Sigmoid colon (tissue), 7 donors: Measurements from ENCODE around the gene LAMB1. TPM values are rescaled to one million over a fixed set of nuclear protein-coding genes. Genes with fewer than 3 reads are reported as not detected.

Source experiments
- DNase-seq: peaks from one replicate; pipeline ENCODE4 v3.0.0-alpha.2; 2019
- H3K27ac ChIP-seq, 4 donors: fragments of 200-600 bp; sonication (generic); one replicate each; pipeline ENCODE4 v1.5.1; 2016 to 2019; ENCODE audit warnings: mild to moderate bottlenecking in 1 of 4
- H3K27me3 ChIP-seq, 3 donors: fragments of 200-600 bp; sonication (generic); one replicate each; pipeline ENCODE4 v1.5.1; 2019; ENCODE audit warnings: mild to moderate bottlenecking in 1 of 3
- H3K36me3 ChIP-seq, 4 donors: fragments of 200-600 bp; sonication (generic); one replicate each; pipeline ENCODE4 v1.5.1; 2016 to 2019
- H3K4me1 ChIP-seq, 4 donors: fragments of 200-600 bp; sonication (generic); one replicate each; pipeline ENCODE4 v1.5.1; 2017 to 2019
- H3K4me3 ChIP-seq, 4 donors: fragments of 200-600 bp; sonication (generic); one replicate each; pipeline ENCODE4 v1.5.1; 2017 to 2019; ENCODE audit warnings: mild to moderate bottlenecking in 2 of 4, moderate library complexity in 1 of 4
- H3K9me3 ChIP-seq, 4 donors: fragments of 200-600 bp in 3 of 4; sonication (generic) in 3 of 4; one replicate each; pipeline versions ENCODE4 v1.5.1 to v1.6.1; 2013 to 2019
- CTCF ChIP-seq, 4 experiments: fragments of 450-650 bp in 3 of 4; fragments of 200-600 bp in 1 of 4; IDR thresholded peaks; one replicate each; pipeline ENCODE4 v1.5.1; 2016 to 2019; ENCODE audit warnings: antibody characterized with exemption in 4 of 4, mild to moderate bottlenecking in 3 of 4, moderate library complexity in 2 of 4
- EP300 ChIP-seq, 4 donors: sonication (generic); formaldehyde crosslinking; IDR thresholded peaks; one replicate each; pipeline ENCODE4 v1.6.1; 2017; ENCODE audit warnings: antibody characterized with exemption in 4 of 4
- POLR2A ChIP-seq, 2 donors: fragments of 450-650 bp; IDR thresholded peaks; one replicate each; pipeline ENCODE4 v1.6.1; 2016; ENCODE audit warnings: antibody characterized with exemption in 2 of 2, mild to moderate bottlenecking in 2 of 2, moderate library complexity in 2 of 2
- POLR2AphosphoS5 ChIP-seq, 4 donors: sonication (generic); formaldehyde crosslinking; IDR thresholded peaks; one replicate each; pipeline ENCODE4 v1.6.1; 2017; ENCODE audit warnings: antibody characterized with exemption in 4 of 4
- WGBS, 2 donors: extraction: QIAGEN DNeasy Blood & Tissue Kit; methylation state at CpG; one replicate each; pipeline ENCODE4 v1.1.7; 2013; 5-methylcytosine and 5-hydroxymethylcytosine counted together
- intact Hi-C: fragments of 100-400 bp; cut with DNase I; formaldehyde crosslinking; loops from one replicate; pipeline ENCODE4 v1.15.1; 2023
- polyA plus RNA-seq, 3 donors: library from polyadenylated mRNA; stranded (reverse); fragments of 200-250 nt; gene quantifications; one replicate each; pipeline ENCODE4 v1.2.3, GENCODE V29; 2013
- total RNA-seq, 4 donors: library from RNA; depleted of rRNA; stranded (reverse); fragments of >200 nt; gene quantifications; one replicate each; pipeline ENCODE4 v1.1.0, GENCODE V29; 2016
- donor health status: healthy with polysubstance abuse.
- donor health status: Bipolar disorder and iron deficiency.
- donor health status: healthy.

Gene LAMB1
- total and polyA plus RNA-seq, 7 donors = 16.9 to 246 (median 161) TPM

GRCh38 chr7:107972941-107973376, 30.0 kb downstream of the LAMB1 start:
- peak; percentile 33 to 71 (median 46) for TF ChIP-seq POLR2AphosphoS5 (IDR thresholded peaks at IDR 0.05)
- TF ChIP-seq POLR2A (IDR thresholded peaks at IDR 0.05) = no peak
- peak in 2 of 4 donors; percentile 4 to 7 for TF ChIP-seq EP300 (IDR thresholded peaks at IDR 0.05)
- TF ChIP-seq CTCF (IDR thresholded peaks at IDR 0.05) = no peak
- Histone ChIP-seq H3K4me3 (no peak overlapping the region), H3K36me3 (peaks cover 13 to 85% (median 36%) of the 10 kb centered on the region in 4 donors), H3K4me1 (peaks cover 0 to 38% (median 27%) of the 10 kb centered on the region in 4 donors), H3K9me3 (no peaks in the 10 kb centered on the region), H3K27me3 (no peaks in the 10 kb centered on the region), H3K27ac (peak overlapping the region; percentile 62 to 79 (median 69))
- 87 to 90% methylated on average over 8 of the region's 8 CpGs for WGBS, 2 donors
- DNase-seq = peak; percentile 83
- intact Hi-C loops = loop anchor here (5.0 kb wide), 1 partner anchor 81 kb away; the partner anchor contains the start of gene DLD

- no peak overlapping the region for H3K4me3 ChIP-seq
- no peak for DNase-seq
- intact Hi-C loops = loop anchor here (5.0 kb wide), 1 partner anchor 80 kb away; the partner anchor contains the start of gene DLD
- H3K27ac ChIP-seq = peak overlapping the region; percentile 62 to 79 (median 69)
- H3K27me3 ChIP-seq = no peaks in the 10 kb centered on the region
- TF ChIP-seq POLR2AphosphoS5 (IDR thresholded peaks at IDR 0.05) = peak; percentile 90 to 94 (median 94)
- TF ChIP-seq CTCF (IDR thresholded peaks at IDR 0.05) = no peak
- peak; percentile 73 to 97 (median 91) for TF ChIP-seq EP300 (IDR thresholded peaks at IDR 0.05)
- 64% methylated on average over 4 of the region's 4 CpGs for WGBS, 2 donors
- H3K4me1 ChIP-seq = peaks cover 0 to 38% (median 27%) of the 10 kb centered on the region in 4 donors
- H3K9me3 ChIP-seq = no peaks in the 10 kb centered on the region
- H3K36me3 ChIP-seq = peaks cover 13 to 85% (median 27%) of the 10 kb centered on the region in 4 donors
Observed at GRCh38 chr7:107972075-107972482, 30.9 kb downstream of the LAMB1 start.

GRCh38 chr7:107971613-107972012, 31.3 kb downstream of the LAMB1 start:
- DNase-seq = peak; percentile 81
- Histone ChIP-seq H3K27ac (peak overlapping the region; percentile 62 to 79 (median 69)), H3K36me3 (peaks cover 13 to 85% (median 23%) of the 10 kb centered on the region in 4 donors), H3K4me3 (no peak overlapping the region), H3K4me1 (peaks cover 0 to 38% (median 29%) of the 10 kb centered on the region in 4 donors), H3K27me3 (no peaks in the 10 kb centered on the region), H3K9me3 (no peaks in the 10 kb centered on the region)
- WGBS, 2 donors = 56 to 59% methylated on average over 1 of the region's 1 CpG
- intact Hi-C loops = loop anchor here (5.0 kb wide), 1 partner anchor 79 kb away; the partner anchor contains the start of gene DLD
- TF ChIP-seq CTCF (IDR thresholded peaks at IDR 0.05) = no peak
- TF ChIP-seq EP300 (IDR thresholded peaks at IDR 0.05) = no peak
- no peak for TF ChIP-seq POLR2AphosphoS5 (IDR thresholded peaks at IDR 0.05)
- TF ChIP-seq POLR2A (IDR thresholded peaks at IDR 0.05) = no peak

- Histone ChIP-seq H3K27me3 (no peaks in the 10 kb centered on the region), H3K9me3 (no peaks in the 10 kb centered on the region), H3K27ac (peak overlapping the region; percentile 62 to 79 (median 69)), H3K4me3 (no peak overlapping the region), H3K4me1 (peaks cover 0 to 38% (median 29%) of the 10 kb centered on the region in 4 donors), H3K36me3 (peaks cover 9 to 85% (median 18%) of the 10 kb centered on the region in 4 donors)
- no peak for TF ChIP-seq POLR2A (IDR thresholded peaks at IDR 0.05)
- TF ChIP-seq POLR2AphosphoS5 (IDR thresholded peaks at IDR 0.05) = no peak
- no peak for TF ChIP-seq EP300 (IDR thresholded peaks at IDR 0.05)
- TF ChIP-seq CTCF (IDR thresholded peaks at IDR 0.05) = no peak
- intact Hi-C loops = loop anchor here (5.0 kb wide), 1 partner anchor 79 kb away; the partner anchor contains the start of gene DLD
- 94 to 95% methylated on average over 3 of the region's 3 CpGs for WGBS, 2 donors
- DNase-seq = no peak
Observed at GRCh38 chr7:107971100-107971499, 31.9 kb downstream of the LAMB1 start.
